RWPE1 (cell line): Measurements from ENCODE around the gene ZBTB12.

Experiments used
- CTCF ChIA-PET: fragments of 350-600 bp; sonication (Branson Sonifier 250); formaldehyde crosslinking; extraction: SDS; loops from one replicate; lab custom pipeline; 2021; lab: Yijun Ruan, JAX
- POLR2A ChIA-PET: fragments of 400-600 bp; formaldehyde crosslinking; extraction: SDS; loops from one replicate; lab custom pipeline; 2020; ENCODE audit warnings: antibody characterized with exemption; ENCODE audit not compliant: low non-redundant PET; lab: Yijun Ruan, JAX
- DNase-seq: peaks from one replicate; pipeline ENCODE4 v3.0.0; 2012; ENCODE audit warnings: low spot score
- H3K27ac ChIP-seq: fragments of 450-650 bp; 2 replicates; pipeline ENCODE4 v1.5.1; 2017
- CTCF ChIP-seq: fragments of 450-650 bp; conservative IDR thresholded peaks from 2 replicates; pipeline ENCODE4 v1.5.1; 2017; ENCODE audit warnings: low read depth, mild to moderate bottlenecking

ZBTB12 gene

GRCh38 chr6:31892821-31893220 is 9.1 kb downstream of the ZBTB12 start:
- ChIA-PET POLR2A (no interaction called here), CTCF (interaction anchor here (0.6 kb wide), 1 partner anchor 99 kb away, joined by 3 read pairs; no protein-coding TSS in a partner anchor)
- TF ChIP-seq CTCF, result no peak

GRCh38 chr6:31889331-31889972 is 12.4 kb downstream of the ZBTB12 start:
- DNase-seq, result no peak
- ChIA-PET POLR2A (no interaction called here), CTCF (interaction anchor here (0.7 to 1.3 kb wide), 3 partner anchors 14 to 236 kb away, joined by 3 to 5 read pairs (median 4); no protein-coding TSS in a partner anchor)
- H3K27ac ChIP-seq, result no peak overlapping the region
- TF ChIP-seq CTCF, result no peak

More at GRCh38 chr6:31892821-31893220, 9.1 kb downstream of the ZBTB12 start:
- 0 out of 2 replicates have a peak overlapping the region, but pooled peaks have one; percentile 1 for H3K27ac ChIP-seq
- DNase-seq, result no peak

- POLR2A ChIA-PET, result no interaction called here
- no peak overlapping the region; the same call in 1 of the 2 replicates for H3K27ac ChIP-seq
- TF ChIP-seq CTCF, result peak; percentile 78
- CTCF ChIA-PET, result interaction anchor here (0.7 to 1.3 kb wide), 2 partner anchors 13 to 347 kb away, joined by 3 to 4 read pairs; no protein-coding TSS in a partner anchor
- DNase-seq, result no peak
Measured at GRCh38 chr6:31888276-31889258, 13.3 kb downstream of the ZBTB12 start.

- peak overlapping the region; percentile 17; the same call in 1 of the 2 replicates for H3K27ac ChIP-seq
- CTCF ChIA-PET, result interaction anchor here (0.5 to 0.7 kb wide), 3 partner anchors 23 to 711 kb away, joined by 3 to 4 read pairs (median 3); no protein-coding TSS in a partner anchor
- DNase-seq, result no peak
- TF ChIP-seq CTCF, result no peak
- POLR2A ChIA-PET, result no interaction called here
Measured at GRCh38 chr6:31887173-31888007, 14.5 kb downstream of the ZBTB12 start.

GRCh38 chr6:31886541-31886991 is 15.3 kb downstream of the ZBTB12 start:
- DNase-seq, result no peak
- POLR2A ChIA-PET, result no interaction called here
- CTCF ChIA-PET, result no interaction called here
- no peak for TF ChIP-seq CTCF
- H3K27ac ChIP-seq, result peak overlapping the region; percentile 17
